Measurements from ENCODE around the gene PCDHA3. TPM values are rescaled to one million over a fixed set of nuclear protein-coding genes. Genes with fewer than 3 reads are reported as not detected.

PCDHA3 gene
- total and polyA plus RNA-seq, 2 of the 13 experiments (the other 11 are each of a cell fraction or from before 2014, with no cell fraction given), result not detected

- Histone ChIP-seq H3K9me3 (ENCODE audit: low read length) (peaks cover 65% of the 10 kb centered on the region), H3K27ac (ENCODE audit: extremely low read length, insufficient read depth, low read length) (no peak overlapping the region), H3K27me3 (ENCODE audit: control insufficient read depth in 1 of 2, insufficient read depth in 2 of 2, low read length in 2 of 2) (no peaks in the 10 kb centered on the region), H3K4me1 (ENCODE audit: insufficient read depth, low read length) (no peaks in the 10 kb centered on the region), H3K9ac (ENCODE audit: insufficient read depth, low read depth, low read length) (no peak overlapping the region), H3K4me3 (replicated peaks in 1 of 3; ENCODE audit: insufficient read depth in 1 of 3, low read depth in 2 of 3, low read length in 3 of 3) (no peak overlapping the region), H2AFZ (ENCODE audit: low read length) (no peak overlapping the region), H4K20me1 (ENCODE audit: insufficient read depth, low read length) (no peaks in the 10 kb centered on the region), H3K79me2 (ENCODE audit: insufficient read depth, low read length) (no peaks in the 10 kb centered on the region), H3K36me3 (replicated peaks in 1 of 2; ENCODE audit: control insufficient read depth in 1 of 2, insufficient read depth in 2 of 2, low read length in 2 of 2) (no peaks in the 10 kb centered on the region), H3K4me2 (ENCODE audit: low read depth, low read length) (no peak overlapping the region)
- no peak for ATAC-seq
- CTCF ChIA-PET (ENCODE audit: low intra/inter-chr PET ratio, low total read pairs), result no interaction called here
- no peak for DNase-seq (ENCODE audit: low spot score)
- no TSS peak for BruUV-seq (replicated peaks)
- intact Hi-C loops (cut with micrococcal nuclease; ENCODE audit: unreplicated experiment) (no loop called here), in situ Hi-C loops (cut with HindIII; ENCODE audit: extremely low pct_ligation_motif_present, low pct_unique_long_range_greater_than_20kb) (no loop called here)
- POLR2A ChIA-PET, result no interaction called here
- no peak for FAIRE-seq
- TF ChIP-seq ZFP82 (CRISPR knock-in tag; IDR thresholded peaks at IDR 0.05; ENCODE audit: borderline replicate concordance) (no peak), ZNF20 (CRISPR knock-in tag; IDR thresholded peaks at IDR 0.05) (no peak), RBFOX2 (IDR thresholded peaks at IDR 0.05; ENCODE audit: low read depth, low read length) (no peak), SMAD3 (CRISPR knock-in tag; IDR thresholded peaks at IDR 0.05) (no peak), TCF7 (IDR thresholded peaks at IDR 0.05; ENCODE audit: low read depth) (no peak)
- 0% methylated on average over 1 of the region's 1 CpG for WGBS (ENCODE audit: low lambda C conversion rate)
Observed at GRCh38 chr5:140780512-140780911, 20.3 kb upstream of the PCDHA3 start.

GRCh38 chr5:140785905-140786686 lies 14.8 kb upstream of the PCDHA3 start, which contains the start of gene PCDHA1:
Gene PCDHA1, plus strand, starts transcription at chr5:140786140.
- Histone ChIP-seq H3K9me3 (ENCODE audit: low read length) (peaks cover 56% of the 10 kb centered on the region), H3K4me1 (ENCODE audit: insufficient read depth, low read length) (no peaks in the 10 kb centered on the region), H3K27ac (ENCODE audit: extremely low read length, insufficient read depth, low read length) (no peak within 1 kb of the TSS), H2AFZ (ENCODE audit: low read length) (no peak within 1 kb of the TSS), H4K20me1 (ENCODE audit: insufficient read depth, low read length) (no peaks in the 10 kb centered on the region), H3K36me3 (replicated peaks in 1 of 2; ENCODE audit: control insufficient read depth in 1 of 2, insufficient read depth in 2 of 2, low read length in 2 of 2) (no peaks in the 10 kb centered on the region), H3K4me2 (ENCODE audit: low read depth, low read length) (no peak within 1 kb of the TSS), H3K27me3 (ENCODE audit: control insufficient read depth in 1 of 2, insufficient read depth in 2 of 2, low read length in 2 of 2) (no peaks in the 10 kb centered on the region), H3K4me3 (replicated peaks in 1 of 3; ENCODE audit: insufficient read depth in 1 of 3, low read depth in 2 of 3, low read length in 3 of 3) (no peak within 1 kb of the TSS), H3K79me2 (ENCODE audit: insufficient read depth, low read length) (no peaks in the 10 kb centered on the region), H3K9ac (ENCODE audit: insufficient read depth, low read depth, low read length) (no peak within 1 kb of the TSS)
- FAIRE-seq, result peak; percentile 8
- POLR2A ChIA-PET, result no interaction called here
- no peak for DNase-seq (ENCODE audit: low spot score)
- TF ChIP-seq CTCF (CRISPR knock-in tag; IDR thresholded peaks at IDR 0.05) (peak; percentile 37), MTF2 (CRISPR knock-in tag; IDR thresholded peaks at IDR 0.05; ENCODE audit: borderline replicate concordance) (no peak), STAG1 (CRISPR knock-in tag; IDR thresholded peaks at IDR 0.05) (0 out of 2 replicates have a peak, but pooled peaks have one; percentile 6), SOX5 (CRISPR knock-in tag; IDR thresholded peaks at IDR 0.05; ENCODE audit: borderline replicate concordance) (no peak), RBM39 (IDR thresholded peaks at IDR 0.05; ENCODE audit: low read depth, low read length, poor library complexity, severe bottlenecking) (no peak), RCOR2 (CRISPR knock-in tag; IDR thresholded peaks at IDR 0.05) (no peak), SP4 (CRISPR knock-in tag; IDR thresholded peaks at IDR 0.05) (no peak)
- TF ChIP-seq, protein P1, sequence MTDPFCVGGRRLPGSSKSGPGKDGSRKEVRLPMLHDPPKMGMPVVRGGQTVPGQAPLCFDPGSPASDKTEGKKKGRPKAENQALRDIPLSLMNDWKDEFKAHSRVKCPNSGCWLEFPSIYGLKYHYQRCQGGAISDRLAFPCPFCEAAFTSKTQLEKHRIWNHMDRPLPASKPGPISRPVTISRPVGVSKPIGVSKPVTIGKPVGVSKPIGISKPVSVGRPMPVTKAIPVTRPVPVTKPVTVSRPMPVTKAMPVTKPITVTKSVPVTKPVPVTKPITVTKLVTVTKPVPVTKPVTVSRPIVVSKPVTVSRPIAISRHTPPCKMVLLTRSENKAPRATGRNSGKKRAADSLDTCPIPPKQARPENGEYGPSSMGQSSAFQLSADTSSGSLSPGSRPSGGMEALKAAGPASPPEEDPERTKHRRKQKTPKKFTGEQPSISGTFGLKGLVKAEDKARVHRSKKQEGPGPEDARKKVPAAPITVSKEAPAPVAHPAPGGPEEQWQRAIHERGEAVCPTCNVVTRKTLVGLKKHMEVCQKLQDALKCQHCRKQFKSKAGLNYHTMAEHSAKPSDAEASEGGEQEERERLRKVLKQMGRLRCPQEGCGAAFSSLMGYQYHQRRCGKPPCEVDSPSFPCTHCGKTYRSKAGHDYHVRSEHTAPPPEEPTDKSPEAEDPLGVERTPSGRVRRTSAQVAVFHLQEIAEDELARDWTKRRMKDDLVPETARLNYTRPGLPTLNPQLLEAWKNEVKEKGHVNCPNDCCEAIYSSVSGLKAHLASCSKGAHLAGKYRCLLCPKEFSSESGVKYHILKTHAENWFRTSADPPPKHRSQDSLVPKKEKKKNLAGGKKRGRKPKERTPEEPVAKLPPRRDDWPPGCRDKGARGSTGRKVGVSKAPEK (CRISPR knock-in tag; IDR thresholded peaks at IDR 0.05; ENCODE audit: borderline replicate concordance), result no peak
- no TSS peak for BruUV-seq (replicated peaks)
- 58% methylated on average over 24 of the region's 29 CpGs for WGBS (ENCODE audit: low lambda C conversion rate)
- CTCF ChIA-PET (ENCODE audit: low intra/inter-chr PET ratio, low total read pairs), result no interaction called here
- intact Hi-C loops (cut with micrococcal nuclease; ENCODE audit: unreplicated experiment) (no loop called here), in situ Hi-C loops (cut with HindIII; ENCODE audit: extremely low pct_ligation_motif_present, low pct_unique_long_range_greater_than_20kb) (no loop called here)
- no peak for ATAC-seq
